Small intestine (tissue), 4 donors: ENCODE results near the gene CMTM2. TPM values are rescaled to one million over a fixed set of nuclear protein-coding genes. Genes with fewer than 3 reads are reported as not detected.

Experiments
- polyA plus RNA-seq, 4 donors: library from polyadenylated mRNA; stranded (reverse) in 3 of 4; unstranded in 1 of 4; fragments of 200-250 nt in 3 of 4; fragments of 120-200 nt in 1 of 4; gene quantifications; one replicate each; pipeline versions ENCODE4 v1.2.1 to v1.2.3, GENCODE V29; 2013
- donor health status: healthy with polysubstance abuse.
- donor health status: Bipolar disorder and iron deficiency.
- donor health status: healthy.

Gene CMTM2
- polyA plus RNA-seq, 4 donors, result 0.07 to 0.19 TPM; not detected in 2

Other genes starting within 250 kb of the CMTM2 start
- 10 to 100 TPM in 2 of 4 donors, under 1 TPM in 2; 0.45 to 28.8 (median 7.6) TPM for gene CDH5, start 212.8 kb upstream of the CMTM2 start, polyA plus RNA-seq
- under 1 TPM in 2 of 4 donors, not detected in 2; 0.59 to 0.64 TPM for gene BEAN1, start 152.2 kb upstream of the CMTM2 start, polyA plus RNA-seq
- 10 to 100 TPM in 3 of 4 donors, 1 to 10 TPM in 1; 9.2 to 21.3 (median 12.6) TPM for gene TK2, start 29.3 kb upstream of the CMTM2 start, polyA plus RNA-seq
- gene CKLF, start 26.9 kb upstream of the CMTM2 start, polyA plus RNA-seq, result 10 to 100 TPM; 24.7 to 55.1 (median 35.4) TPM
- 1 to 10 TPM in 1 of 4 donors, under 1 TPM in 1, not detected in 2; 0.36 to 2.4 TPM for gene CMTM1, start 13.0 kb upstream of the CMTM2 start, polyA plus RNA-seq
- 10 to 100 TPM in 2 of 4 donors, 1 to 10 TPM in 2; 2.2 to 14.7 (median 11.0) TPM for gene CMTM3, start 25.2 kb downstream of the CMTM2 start, polyA plus RNA-seq
- 10 to 100 TPM; 21.1 to 54.3 (median 43.0) TPM for gene CMTM4, start 117.3 kb downstream of the CMTM2 start, polyA plus RNA-seq
- 10 to 100 TPM; 37.8 to 92.9 (median 62.6) TPM for gene DYNC1LI2, start 172.1 kb downstream of the CMTM2 start, polyA plus RNA-seq
- under 1 TPM in 1 of 4 donors, not detected in 3; 0.04 TPM for gene TERB1, start 222.1 kb downstream of the CMTM2 start, polyA plus RNA-seq